22Rv1 (cell line): ENCODE measurements around the gene WDR64.

ENCODE experiments used
- H3K27ac ChIP-seq: fragments of 450-650 bp; 2 replicates; pipeline ENCODE4 v1.5.1; 2017
- CTCF ChIP-seq: fragments of 450-650 bp; IDR thresholded peaks from 2 replicates; pipeline ENCODE4 v1.5.1; 2017; ENCODE audit warnings: mild to moderate bottlenecking
- ZFX ChIP-seq: fragments of 450-650 bp; IDR thresholded peaks from 2 replicates; pipeline ENCODE4 v1.6.1; 2017; ENCODE audit warnings: antibody characterized with exemption, borderline replicate concordance

Gene WDR64

GRCh38 chr1:241652012-241652411 lies at the start of gene WDR64:
WDR64 (plus strand) TSS chr1:241652281; CDS start chr1:241652485, 204 bp downstream.
- no peak for TF ChIP-seq CTCF
- TF ChIP-seq ZFX, result no peak
- H3K27ac ChIP-seq, result no peak within 1 kb of the TSS

- TF ChIP-seq ZFX, result no peak
- no peak for TF ChIP-seq CTCF
- no peak overlapping the region for H3K27ac ChIP-seq
These were observed 48.3 kb upstream of the WDR64 start for GRCh38 chr1:241603731-241604245.

GRCh38 chr1:241605146-241605805 lies 46.8 kb upstream of the WDR64 start:
- no peak overlapping the region for H3K27ac ChIP-seq
- peak; percentile 60 for TF ChIP-seq CTCF
- no peak for TF ChIP-seq ZFX

GRCh38 chr1:241606544-241606943 lies 45.5 kb upstream of the WDR64 start:
- no peak for TF ChIP-seq CTCF
- no peak for TF ChIP-seq ZFX
- no peak overlapping the region for H3K27ac ChIP-seq

GRCh38 chr1:241607497-241607896 lies 44.6 kb upstream of the WDR64 start:
- no peak overlapping the region for H3K27ac ChIP-seq
- no peak for TF ChIP-seq ZFX
- no peak for TF ChIP-seq CTCF

GRCh38 chr1:241608379-241609033 lies 43.6 kb upstream of the WDR64 start:
- TF ChIP-seq ZFX (no peak), CTCF (no peak)
- H3K27ac ChIP-seq, result no peak overlapping the region

GRCh38 chr1:241610056-241610815 lies 41.8 kb upstream of the WDR64 start:
- H3K27ac ChIP-seq, result no peak overlapping the region
- no peak for TF ChIP-seq ZFX
- TF ChIP-seq CTCF, result no peak
